ENCODE measurements around the gene CYFIP1. TPM values are rescaled to one million over a fixed set of nuclear protein-coding genes. Genes with fewer than 3 reads are reported as not detected.

The CYFIP1 gene
- total and polyA plus RNA-seq, 7 donors, result 45.0 to 99.6 (median 69.8) TPM

DNA sequence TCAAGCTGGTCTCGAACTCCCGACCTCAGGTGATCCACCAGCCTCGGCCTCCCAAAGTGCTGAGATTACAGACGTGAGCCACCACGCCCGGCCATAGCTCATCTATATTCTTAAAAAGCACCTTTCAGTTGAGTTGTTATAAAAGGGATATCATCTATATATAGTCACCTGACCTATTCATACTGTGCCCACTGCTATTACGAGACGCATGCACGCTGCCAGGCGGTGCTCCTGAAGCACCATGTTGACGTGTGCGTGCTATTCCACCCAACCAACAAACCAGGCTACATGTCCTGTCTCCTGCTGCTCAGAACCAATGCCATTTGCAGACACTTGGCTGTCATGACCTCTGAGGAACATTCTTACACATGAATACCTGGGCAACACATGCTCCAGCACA is 17.6 kb downstream of the CYFIP1 start:
- Histone ChIP-seq H3K9me3 (no peaks in the 10 kb centered on the region), H3K27me3 (no peaks in the 10 kb centered on the region), H3K27ac (peak overlapping the region in 2 of 4 donors; percentile 66 to 78), H3K36me3 (no peaks in the 10 kb centered on the region), H3K4me1 (peaks cover 0 to 80% (median 53%) of the 10 kb centered on the region in 4 donors), H3K4me3 (no peak overlapping the region)
- intact Hi-C loops (cut with DNase I), result no loop called here
- TF ChIP-seq EP300 (IDR thresholded peaks at IDR 0.05), result no peak
- TF ChIP-seq POLR2A (IDR thresholded peaks at IDR 0.05), result no peak
- TF ChIP-seq POLR2AphosphoS5 (IDR thresholded peaks at IDR 0.05), result no peak
- TF ChIP-seq, protein P1, sequence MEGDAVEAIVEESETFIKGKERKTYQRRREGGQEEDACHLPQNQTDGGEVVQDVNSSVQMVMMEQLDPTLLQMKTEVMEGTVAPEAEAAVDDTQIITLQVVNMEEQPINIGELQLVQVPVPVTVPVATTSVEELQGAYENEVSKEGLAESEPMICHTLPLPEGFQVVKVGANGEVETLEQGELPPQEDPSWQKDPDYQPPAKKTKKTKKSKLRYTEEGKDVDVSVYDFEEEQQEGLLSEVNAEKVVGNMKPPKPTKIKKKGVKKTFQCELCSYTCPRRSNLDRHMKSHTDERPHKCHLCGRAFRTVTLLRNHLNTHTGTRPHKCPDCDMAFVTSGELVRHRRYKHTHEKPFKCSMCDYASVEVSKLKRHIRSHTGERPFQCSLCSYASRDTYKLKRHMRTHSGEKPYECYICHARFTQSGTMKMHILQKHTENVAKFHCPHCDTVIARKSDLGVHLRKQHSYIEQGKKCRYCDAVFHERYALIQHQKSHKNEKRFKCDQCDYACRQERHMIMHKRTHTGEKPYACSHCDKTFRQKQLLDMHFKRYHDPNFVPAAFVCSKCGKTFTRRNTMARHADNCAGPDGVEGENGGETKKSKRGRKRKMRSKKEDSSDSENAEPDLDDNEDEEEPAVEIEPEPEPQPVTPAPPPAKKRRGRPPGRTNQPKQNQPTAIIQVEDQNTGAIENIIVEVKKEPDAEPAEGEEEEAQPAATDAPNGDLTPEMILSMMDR (IDR thresholded peaks at IDR 0.05), result no peak
- DNase-seq, result peak; percentile 28
- WGBS, 2 donors, result 93 to 97% methylated on average over 12 of the region's 12 CpGs

DNA sequence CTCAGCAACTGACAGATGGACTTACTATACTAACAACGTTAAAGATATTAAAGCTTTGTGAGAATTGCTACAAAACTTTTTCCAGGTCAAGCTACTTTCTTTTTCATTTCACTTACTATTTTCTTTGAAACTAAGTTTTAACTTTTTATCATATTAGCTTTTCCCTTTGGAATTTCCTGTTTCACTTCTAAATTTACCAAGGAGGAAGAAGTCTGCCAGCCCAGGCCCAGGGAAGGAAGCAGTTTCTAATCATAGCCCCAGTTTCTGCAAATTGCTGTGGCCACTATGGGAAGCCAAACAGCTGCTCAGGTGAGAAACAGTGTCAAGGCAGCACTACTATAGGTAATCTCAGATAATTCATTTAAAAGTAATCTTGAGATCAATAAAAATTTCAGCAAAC is 18.4 kb downstream of the CYFIP1 start:
- 23 to 28% methylated on average over 1 of the region's 1 CpG for WGBS, 2 donors
- peaks cover 0 to 79% (median 55%) of the 10 kb centered on the region in 4 donors for H3K4me1 ChIP-seq
- peak overlapping the region in 3 of 4 donors; percentile 41 to 78 (median 43) for H3K27ac ChIP-seq
- H3K4me3 ChIP-seq, result no peak overlapping the region
- intact Hi-C loops (cut with DNase I), result no loop called here
- no peaks in the 10 kb centered on the region for H3K36me3 ChIP-seq
- DNase-seq, result peak; percentile 48
- no peaks in the 10 kb centered on the region for H3K27me3 ChIP-seq
- no peaks in the 10 kb centered on the region for H3K9me3 ChIP-seq
- TF ChIP-seq POLR2AphosphoS5 (IDR thresholded peaks at IDR 0.05) (no peak), POLR2A (IDR thresholded peaks at IDR 0.05) (no peak), EP300 (IDR thresholded peaks at IDR 0.05) (no peak)
- TF ChIP-seq, protein P1 (IDR thresholded peaks at IDR 0.05), result no peak

DNA sequence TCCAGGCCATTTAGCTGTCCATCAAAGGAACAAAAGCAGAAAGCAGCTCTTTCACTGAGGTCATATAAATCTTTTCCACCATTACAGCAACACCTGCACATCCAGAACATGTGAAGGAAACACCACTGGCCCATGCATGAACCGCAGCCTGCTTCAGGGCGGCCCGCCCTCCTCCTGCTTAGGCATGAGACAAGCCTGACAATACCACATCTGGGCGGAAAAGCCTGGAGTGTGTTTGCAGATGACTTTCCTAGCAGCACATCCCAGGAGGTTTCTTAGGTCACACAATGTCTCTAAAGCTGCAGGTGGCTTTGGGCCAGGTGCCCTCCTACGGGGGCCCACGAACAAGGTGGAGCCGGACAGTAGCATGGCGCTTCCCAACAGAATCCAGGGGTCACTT is 19.6 kb downstream of the CYFIP1 start:
- Histone ChIP-seq H3K4me3 (no peak overlapping the region), H3K27me3 (no peaks in the 10 kb centered on the region), H3K4me1 (peaks cover 0 to 81% (median 65%) of the 10 kb centered on the region in 4 donors), H3K9me3 (no peaks in the 10 kb centered on the region), H3K27ac (no peak overlapping the region), H3K36me3 (no peaks in the 10 kb centered on the region)
- TF ChIP-seq EP300 (IDR thresholded peaks at IDR 0.05) (no peak), POLR2AphosphoS5 (IDR thresholded peaks at IDR 0.05) (no peak), POLR2A (IDR thresholded peaks at IDR 0.05) (no peak)
- TF ChIP-seq, protein P1 (IDR thresholded peaks at IDR 0.05), result no peak
- 94 to 96% methylated on average over 8 of the region's 8 CpGs for WGBS, 2 donors
- peak; percentile 39 for DNase-seq
- intact Hi-C loops (cut with DNase I), result no loop called here

DNA sequence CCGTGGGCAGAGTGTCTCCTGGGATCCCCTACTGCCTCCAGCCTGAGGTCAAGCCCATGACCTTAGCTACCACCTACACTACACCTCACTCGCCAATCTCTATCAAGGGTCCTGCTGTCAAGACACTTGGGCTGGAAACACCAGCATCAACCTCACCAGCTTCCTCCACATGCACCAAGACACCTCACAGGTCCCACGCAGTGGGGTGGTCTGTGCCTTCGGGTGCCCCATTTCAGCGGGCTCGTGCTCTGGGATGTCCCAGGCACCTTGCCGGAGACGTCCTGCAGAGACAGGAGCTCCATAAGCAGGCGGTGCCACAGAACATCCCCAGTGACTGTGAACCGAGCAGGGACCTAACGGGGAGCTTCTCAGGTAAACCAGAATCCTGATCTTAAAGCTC is 20.0 kb downstream of the CYFIP1 start:
- no peaks in the 10 kb centered on the region for H3K27me3 ChIP-seq
- intact Hi-C loops (cut with DNase I), result no loop called here
- peak; percentile 58 for DNase-seq
- WGBS, 2 donors, result 94% methylated on average over 11 of the region's 11 CpGs
- H3K4me3 ChIP-seq, result no peak overlapping the region
- peak overlapping the region in 1 of 4 donors; percentile 8 for H3K27ac ChIP-seq
- TF ChIP-seq, protein P1 (IDR thresholded peaks at IDR 0.05), result no peak
- TF ChIP-seq EP300 (IDR thresholded peaks at IDR 0.05) (no peak), POLR2A (IDR thresholded peaks at IDR 0.05) (no peak), POLR2AphosphoS5 (IDR thresholded peaks at IDR 0.05) (no peak)
- H3K36me3 ChIP-seq, result no peaks in the 10 kb centered on the region
- H3K9me3 ChIP-seq, result no peaks in the 10 kb centered on the region
- H3K4me1 ChIP-seq, result peaks cover 0 to 81% (median 70%) of the 10 kb centered on the region in 4 donors

Data from sigmoid colon (tissue), 7 donors.